A673 (cell line): ENCODE measurements around the gene CDO1. TPM values are rescaled to one million over a fixed set of nuclear protein-coding genes. Genes with fewer than 3 reads are reported as not detected.

ENCODE experiments used
- BruUV-seq: library from RNA; stranded (reverse); fragments of 400-500 nt; replicated peaks from 2 replicates; lab custom pipeline; 2021; lab: Mats Ljungman, UMichigan
- CTCF ChIA-PET: fragments of 300-600 bp; sonication (Branson Sonifier 250); formaldehyde crosslinking; loops from one replicate; lab custom pipeline; 2022; ENCODE audit warnings: antibody characterized with exemption; lab: Charles Lee
- POLR2A ChIA-PET: fragments of 300-600 bp; sonication (Branson Sonifier 250); formaldehyde crosslinking; loops from one replicate; lab custom pipeline; 2022; ENCODE audit warnings: antibody characterized with exemption; ENCODE audit not compliant: low non-redundant PET; lab: Charles Lee
- DNase-seq: peaks from one replicate; pipeline ENCODE4 v3.0.0-alpha.2; 2015; ENCODE audit warnings: low spot score
- H3K27ac ChIP-seq: fragments of 200-600 bp; sonication (generic); 2 replicates; pipeline ENCODE4 v1.5.1; 2016; ENCODE audit warnings: mixed run types, low read depth, mild to moderate bottlenecking, mixed read lengths, antibody characterized with exemption, low read length; ENCODE audit not compliant: poor library complexity, severe bottlenecking
- H3K27me3 ChIP-seq: fragments of 200-600 bp; sonication (generic); replicated peaks from 2 replicates; pipeline ENCODE4 v1.6.1; 2017; ENCODE audit warnings: mixed run types, low read depth, mild to moderate bottlenecking, mixed read lengths, antibody characterized with exemption, low read length; ENCODE audit not compliant: insufficient read depth, poor library complexity
- H3K36me3 ChIP-seq: fragments of 200-600 bp; sonication (generic); 2 replicates; pipeline ENCODE4 v1.6.1; 2016; ENCODE audit warnings: mixed run types, mild to moderate bottlenecking, mixed read lengths, antibody characterized with exemption, low read length; ENCODE audit not compliant: insufficient read depth, poor library complexity, severe bottlenecking
- H3K4me1 ChIP-seq: fragments of 200-600 bp; sonication (generic); 2 replicates; pipeline ENCODE4 v1.6.1; 2017; ENCODE audit warnings: mixed run types, mild to moderate bottlenecking, mixed read lengths, antibody characterized with exemption, low read length; ENCODE audit not compliant: insufficient read depth, poor library complexity, severe bottlenecking
- H3K4me3 ChIP-seq: fragments of 200-600 bp; sonication (generic); 2 replicates; pipeline ENCODE4 v1.5.1; 2016; ENCODE audit warnings: low read depth, mixed run types, mild to moderate bottlenecking, mixed read lengths, low read length; ENCODE audit not compliant: poor library complexity, severe bottlenecking
- H3K9me3 ChIP-seq: fragments of 200-600 bp; sonication (generic); 2 replicates; pipeline ENCODE4 v1.6.1; 2016; ENCODE audit warnings: mixed run types, low read depth, mild to moderate bottlenecking, mixed read lengths, antibody characterized with exemption, low read length; ENCODE audit not compliant: poor library complexity, severe bottlenecking
- CTCF ChIP-seq: fragments of 300-800, 200-600 bp; sonication (generic); conservative IDR thresholded peaks from 2 replicates; pipeline ENCODE4 v1.5.1; 2017; ENCODE audit warnings: low read depth, mild to moderate bottlenecking, antibody characterized with exemption, low read length, moderate library complexity, mixed read lengths
- EZH2 ChIP-seq: fragments of 200-600 bp; sonication (generic); IDR thresholded peaks from 2 replicates; pipeline ENCODE4 v1.6.1; 2017; ENCODE audit warnings: borderline replicate concordance, low read depth, mild to moderate bottlenecking, mixed read lengths, antibody characterized with exemption, low read length; ENCODE audit not compliant: poor library complexity, severe bottlenecking
- intact Hi-C: fragments of 100-400 bp; cut with micrococcal nuclease; formaldehyde crosslinking; loops from one replicate; pipeline ENCODE4 v1.10.0; 2022; ENCODE audit not compliant: unreplicated experiment
- total RNA-seq: library from RNA; stranded (reverse); gene quantifications from 2 replicates; pipeline ENCODE4 v1.2.3, GENCODE V29; 2021

CDO1 gene
- total RNA-seq, 1 experiment from 2014 or later: 1.5 TPM

- ChIA-PET POLR2A (no interaction called here), CTCF (no interaction called here)
- Histone ChIP-seq H3K9me3 (no peaks in the 10 kb centered on the region), H3K36me3 (no peaks in the 10 kb centered on the region), H3K4me1 (no peaks in the 10 kb centered on the region), H3K27ac (no peak overlapping the region), H3K27me3 (peaks cover 49% of the 10 kb centered on the region), H3K4me3 (no peak overlapping the region)
- intact Hi-C loops: no loop called here
- TF ChIP-seq EZH2: no peak
- no peak for TF ChIP-seq CTCF
- DNase-seq: no peak
- no TSS peak for BruUV-seq
Measured at GRCh38 chr5:115788440-115788839, 28.0 kb downstream of the CDO1 start.

GRCh38 chr5:115787426-115787825 lies 29.0 kb downstream of the CDO1 start:
- no TSS peak for BruUV-seq
- no peak for TF ChIP-seq CTCF
- no peak for TF ChIP-seq EZH2
- DNase-seq: no peak
- Histone ChIP-seq H3K4me1 (no peaks in the 10 kb centered on the region), H3K27me3 (peaks cover 43% of the 10 kb centered on the region), H3K9me3 (no peaks in the 10 kb centered on the region), H3K36me3 (no peaks in the 10 kb centered on the region), H3K4me3 (no peak overlapping the region), H3K27ac (no peak overlapping the region)
- intact Hi-C loops: no loop called here
- ChIA-PET CTCF (no interaction called here), POLR2A (no interaction called here)

GRCh38 chr5:115785381-115786065 lies 30.9 kb downstream of the CDO1 start:
- no peak for DNase-seq
- H3K27me3 ChIP-seq: peaks cover 25% of the 10 kb centered on the region
- no peaks in the 10 kb centered on the region for H3K36me3 ChIP-seq
- H3K27ac ChIP-seq: no peak overlapping the region
- H3K9me3 ChIP-seq: no peaks in the 10 kb centered on the region
- TF ChIP-seq CTCF (no peak), EZH2 (no peak)
- POLR2A ChIA-PET: no interaction called here
- H3K4me1 ChIP-seq: no peaks in the 10 kb centered on the region
- no TSS peak for BruUV-seq
- no peak overlapping the region for H3K4me3 ChIP-seq
- CTCF ChIA-PET: interaction anchor here (0.5 kb wide), 1 partner anchor 241 kb away, joined by 9 read pairs; the partner anchor contains the start of gene FEM1C
- intact Hi-C loops: no loop called here
